ENCODE results near the gene WDR49.

The WDR49 gene

DNA sequence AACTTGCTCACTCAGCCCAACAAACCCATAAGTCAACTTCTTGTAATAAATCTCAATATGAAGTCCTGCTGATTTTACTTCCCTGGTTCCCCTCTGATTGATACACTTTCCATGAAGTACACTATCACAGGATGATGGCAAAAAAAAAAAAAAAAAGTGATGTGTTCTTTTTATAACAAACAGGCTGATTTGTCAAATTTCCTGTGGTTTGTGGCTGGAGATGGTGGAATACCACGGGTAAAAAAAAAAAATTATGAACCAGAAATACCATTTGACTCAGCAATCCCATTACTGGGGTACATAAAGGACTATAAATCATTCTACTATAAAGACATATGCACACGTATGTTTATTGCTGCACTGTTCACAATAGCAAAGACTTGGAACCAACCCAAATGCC lies 169.2 kb downstream of the WDR49 start:
- DNase-seq = no peak

- no peak for DNase-seq
Measured at GRCh38 chr3:167483708-167484475, 169.8 kb downstream of the WDR49 start.

- DNase-seq = no peak
Measured at GRCh38 chr3:167481164-167481563, 172.6 kb downstream of the WDR49 start.

DNA sequence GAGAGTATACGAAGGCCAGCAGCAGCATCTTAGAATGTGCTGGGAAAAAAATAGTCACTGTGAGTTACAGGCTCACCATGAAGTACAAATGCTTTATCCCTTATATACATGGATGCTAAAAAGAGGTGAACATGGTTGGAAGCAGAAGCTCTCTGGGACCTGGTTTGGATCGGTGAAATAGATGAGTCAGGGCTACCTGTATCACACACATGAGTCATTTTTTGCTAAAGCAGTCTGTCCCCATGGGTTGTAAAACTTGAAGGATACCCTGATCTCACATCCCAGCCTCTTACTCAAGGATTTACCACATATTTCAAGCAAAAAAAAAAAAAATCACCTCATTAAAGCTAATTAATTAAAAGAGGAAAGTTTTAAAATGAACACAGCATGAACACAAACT lies 173.0 kb downstream of the WDR49 start:
- no peak for DNase-seq

DNA sequence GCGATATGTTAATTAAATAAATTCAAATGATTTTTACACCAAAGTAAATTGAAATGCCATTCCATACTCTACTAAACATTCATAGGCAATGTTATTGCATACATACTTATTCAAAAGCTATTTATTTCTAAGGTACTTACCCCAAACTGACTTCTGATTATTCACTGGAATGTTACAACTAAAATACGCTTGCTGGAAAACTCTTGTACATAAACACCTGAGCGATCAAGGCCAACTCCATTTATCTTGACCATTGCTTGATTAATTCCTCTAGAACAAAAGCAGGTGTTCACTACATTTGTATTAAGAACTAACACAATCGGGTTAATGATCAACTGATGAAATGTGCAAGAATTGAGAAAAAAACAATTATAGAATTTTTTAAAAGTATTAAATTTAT lies 179.9 kb downstream of the WDR49 start, which contains the start of gene SERPINI2:
Gene SERPINI2, minus strand, starts transcription at position 180 of the 400 bp plus-strand sequence. CDS start 2,208 bp downstream, outside the sequence.
- DNase-seq = no peak

- no peak for DNase-seq
Measured at GRCh38 chr3:167469381-167469780, 184.4 kb downstream of the WDR49 start.

DNA sequence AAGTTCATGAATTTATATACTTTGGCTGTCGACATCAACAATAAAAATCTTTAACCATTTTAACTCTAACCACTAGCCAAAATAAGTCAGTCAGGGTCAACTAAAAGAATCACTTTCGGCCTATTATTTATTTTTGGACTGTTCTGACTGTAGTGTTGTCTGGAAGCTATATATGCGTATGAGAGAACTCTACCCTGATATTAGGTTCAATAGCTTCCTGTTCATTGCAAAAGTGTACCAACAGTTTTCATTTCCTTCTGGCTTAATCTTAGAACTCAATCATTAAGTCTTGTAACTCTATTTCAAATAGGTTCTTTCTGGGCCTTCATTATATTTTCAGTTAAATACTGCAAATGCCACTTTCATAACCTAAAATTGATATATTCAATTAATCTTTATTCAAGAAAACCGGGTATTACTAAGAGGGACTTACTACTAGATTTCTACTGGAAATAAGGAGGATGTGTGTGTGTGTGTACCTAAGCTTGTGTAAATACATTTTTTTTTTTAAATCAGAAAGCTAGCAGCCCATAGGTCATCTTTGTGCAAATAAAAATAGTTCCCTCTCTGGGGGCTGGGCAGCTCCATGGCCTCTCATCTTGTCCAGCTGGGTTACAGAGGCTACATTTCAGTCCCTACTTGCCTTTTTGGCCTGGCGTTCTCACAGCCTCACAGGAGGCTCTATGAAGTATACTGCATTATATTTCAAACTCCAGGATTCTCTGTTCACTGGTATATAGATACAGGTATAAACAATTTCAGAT lies 185.7 kb downstream of the WDR49 start:
- DNase-seq = no peak

GRCh38 chr3:167466966-167467365 lies 186.8 kb downstream of the WDR49 start:
- DNase-seq = no peak

- no peak for DNase-seq
Measured at GRCh38 chr3:167456157-167456799, 197.5 kb downstream of the WDR49 start.

DNA sequence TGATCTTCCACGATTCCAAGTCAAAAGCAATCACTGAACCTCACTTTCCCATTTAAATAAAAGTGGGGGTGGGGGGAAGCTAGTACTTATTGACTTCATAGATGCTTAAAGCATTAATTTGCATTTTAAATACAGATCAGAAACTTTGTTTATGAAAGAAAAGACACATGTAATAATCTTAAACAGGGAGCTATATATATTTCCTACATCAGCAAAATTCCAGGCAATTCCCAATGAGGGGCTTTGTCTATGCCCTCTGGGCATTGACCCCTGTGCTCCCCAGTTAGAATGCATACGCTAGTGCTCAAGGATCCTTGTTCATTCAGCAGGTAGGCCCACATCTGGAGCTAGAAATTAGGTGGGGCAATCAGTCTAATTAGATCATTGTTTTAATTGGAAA lies 199.9 kb downstream of the WDR49 start:
- DNase-seq = no peak

GRCh38 chr3:167451282-167451681 lies 202.5 kb downstream of the WDR49 start:
- DNase-seq = no peak

DNA sequence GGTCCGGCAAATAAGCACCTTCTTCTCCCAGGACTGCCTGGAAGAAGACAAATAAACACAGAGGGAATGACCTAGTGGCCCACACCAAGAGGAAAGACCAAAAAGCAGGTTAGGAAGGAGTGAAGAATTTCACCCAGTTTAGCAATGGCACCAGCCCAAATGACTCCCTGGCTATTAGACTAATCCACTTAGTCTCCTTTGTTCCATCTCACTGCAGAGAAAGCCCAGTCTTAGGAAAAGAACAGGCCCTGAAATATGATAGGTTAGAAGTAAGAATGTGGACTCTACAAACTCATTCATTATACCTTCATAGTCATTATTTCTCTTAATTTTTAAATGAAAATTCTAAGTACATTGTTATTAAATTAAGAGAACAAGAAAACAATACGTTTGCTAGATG lies 203.1 kb downstream of the WDR49 start:
- no peak for DNase-seq

DNA sequence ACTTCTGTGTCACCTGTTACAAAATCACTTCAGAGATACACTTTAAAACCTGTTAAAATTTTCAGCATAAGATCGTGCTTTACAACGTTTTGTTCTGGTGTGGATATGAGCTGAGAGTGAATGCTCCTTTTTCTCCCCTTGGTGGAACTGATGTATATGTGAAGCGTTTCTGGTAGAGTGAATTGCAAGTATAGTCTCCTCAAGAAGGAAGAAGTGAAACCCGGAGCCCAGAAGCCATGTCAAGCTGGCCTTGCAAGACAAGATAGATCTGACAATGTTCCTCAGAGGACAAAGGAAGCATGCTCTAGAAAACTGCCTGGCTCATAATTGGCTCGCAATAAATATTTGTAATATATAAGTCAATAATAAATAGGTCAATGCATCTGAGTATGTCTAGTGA lies 203.5 kb downstream of the WDR49 start:
- no peak for DNase-seq

DNA sequence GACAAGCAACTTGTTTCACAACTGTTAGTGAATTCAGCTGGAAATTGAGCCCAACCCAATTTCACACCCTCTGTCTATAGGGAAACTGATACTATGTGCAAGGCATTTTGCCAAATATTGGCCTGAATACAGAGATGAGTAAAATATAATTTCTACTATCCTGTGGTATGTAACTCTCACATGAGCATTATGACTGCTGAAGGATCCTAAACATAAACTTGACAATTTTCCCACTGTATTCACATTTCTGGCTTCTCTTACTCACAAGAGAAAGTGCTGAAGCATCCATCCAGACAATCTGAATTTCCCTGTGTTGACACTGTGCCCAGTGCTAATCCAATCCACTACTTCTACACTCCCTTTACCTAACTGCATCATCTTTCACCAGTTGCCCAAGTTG lies 208.3 kb downstream of the WDR49 start:
- DNase-seq = no peak

- DNase-seq = no peak
Measured at GRCh38 chr3:167441256-167441655, 212.5 kb downstream of the WDR49 start.

DNA sequence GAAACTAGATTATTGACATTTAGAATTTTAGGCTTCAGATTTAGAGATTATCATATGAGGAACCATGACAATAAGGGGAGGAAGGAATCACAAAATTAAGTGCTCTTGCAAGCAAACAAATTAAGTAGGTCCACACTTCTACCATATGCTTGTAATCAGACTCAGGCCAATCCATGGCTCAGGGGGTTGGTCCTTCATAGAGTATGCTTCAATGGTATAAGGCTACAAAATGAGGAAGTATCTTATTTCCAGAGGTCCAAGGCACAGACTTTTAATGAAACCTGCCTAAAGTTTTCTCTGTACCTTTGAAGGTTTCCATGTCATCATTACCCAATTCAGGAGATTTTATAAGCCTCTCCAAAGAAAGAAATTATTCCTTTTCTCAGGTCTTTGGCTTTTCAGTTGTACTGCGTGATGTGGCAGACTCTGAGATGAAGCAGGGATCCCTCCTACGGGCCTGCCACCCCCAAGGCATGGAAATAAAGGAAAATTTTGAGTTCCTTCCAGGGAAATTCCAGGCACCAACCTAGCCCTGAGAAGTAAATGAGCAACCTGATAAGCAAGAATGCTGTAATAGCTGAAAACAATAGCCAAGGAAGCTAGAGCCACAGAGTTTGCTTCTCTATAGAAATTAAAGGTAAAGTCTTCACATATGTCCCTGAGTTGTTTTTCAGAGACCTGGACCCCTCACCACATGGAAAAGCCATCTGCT lies 216.2 kb downstream of the WDR49 start:
- DNase-seq = no peak

Measured in fibroblast of skin of back (primary cell).